Measurements from ENCODE around the gene RFTN1.

GRCh38 chr3:16494814-16495431, 18.6 kb downstream of the RFTN1 start:
- no peak for TF ChIP-seq FOS (IDR thresholded peaks at IDR 0.05; ENCODE audit: borderline replicate concordance, insufficient read depth, low read length)
- TF ChIP-seq, protein P1, sequence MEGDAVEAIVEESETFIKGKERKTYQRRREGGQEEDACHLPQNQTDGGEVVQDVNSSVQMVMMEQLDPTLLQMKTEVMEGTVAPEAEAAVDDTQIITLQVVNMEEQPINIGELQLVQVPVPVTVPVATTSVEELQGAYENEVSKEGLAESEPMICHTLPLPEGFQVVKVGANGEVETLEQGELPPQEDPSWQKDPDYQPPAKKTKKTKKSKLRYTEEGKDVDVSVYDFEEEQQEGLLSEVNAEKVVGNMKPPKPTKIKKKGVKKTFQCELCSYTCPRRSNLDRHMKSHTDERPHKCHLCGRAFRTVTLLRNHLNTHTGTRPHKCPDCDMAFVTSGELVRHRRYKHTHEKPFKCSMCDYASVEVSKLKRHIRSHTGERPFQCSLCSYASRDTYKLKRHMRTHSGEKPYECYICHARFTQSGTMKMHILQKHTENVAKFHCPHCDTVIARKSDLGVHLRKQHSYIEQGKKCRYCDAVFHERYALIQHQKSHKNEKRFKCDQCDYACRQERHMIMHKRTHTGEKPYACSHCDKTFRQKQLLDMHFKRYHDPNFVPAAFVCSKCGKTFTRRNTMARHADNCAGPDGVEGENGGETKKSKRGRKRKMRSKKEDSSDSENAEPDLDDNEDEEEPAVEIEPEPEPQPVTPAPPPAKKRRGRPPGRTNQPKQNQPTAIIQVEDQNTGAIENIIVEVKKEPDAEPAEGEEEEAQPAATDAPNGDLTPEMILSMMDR (IDR thresholded peaks at IDR 0.05; ENCODE audit: extremely low read depth in 1 of 2, insufficient read depth in 1 of 2, low read depth in 1 of 2, low read length in 2 of 2): no peak
- TF ChIP-seq POLR2A (IDR thresholded peaks at IDR 0.05; ENCODE audit: low read depth, low read length): no peak
- no peak for TF ChIP-seq JUN (IDR thresholded peaks at IDR 0.05; ENCODE audit: borderline replicate concordance, insufficient read depth, insufficient read length, low read depth)
- no peak for TF ChIP-seq EZH2 (IDR thresholded peaks at IDR 0.05; ENCODE audit: borderline replicate concordance, low read depth, low read length, severe bottlenecking)
- no peak for TF ChIP-seq POLR2AphosphoS5 (IDR thresholded peaks at IDR 0.05; ENCODE audit: insufficient read depth, low read depth, low read length)
